HEK293T (cell line): ENCODE measurements around the gene FKRP.
"Not testable (repeated sequence)": the region's sequence is repeated elsewhere in the genome, so short reads cannot be mapped to it uniquely, and the experiment has no call there.

Experiments
- CTCF ChIA-PET: fragments of 350-600 bp; formaldehyde crosslinking; extraction: SDS; loops from one replicate; lab custom pipeline; 2021; ENCODE audit warnings: antibody characterized with exemption, inconsistent platforms; lab: Yijun Ruan, JAX
- POLR2A ChIA-PET: fragments of 350-600 bp; formaldehyde crosslinking; extraction: SDS; loops from one replicate; lab custom pipeline; 2020; ENCODE audit warnings: antibody characterized with exemption, inconsistent platforms; lab: Yijun Ruan, JAX
- DNase-seq: peaks from one replicate; pipeline ENCODE4 v3.0.0; 2012; ENCODE audit warnings: mixed read lengths; ENCODE audit errors: extremely low spot score
- ARNT ChIP-seq: fragments of 450-650 bp; IDR thresholded peaks from 2 replicates; pipeline ENCODE4 v1.6.1; 2017; ENCODE audit warnings: mild to moderate bottlenecking
- BHLHE40 ChIP-seq: fragments of 450-650 bp; IDR thresholded peaks from 2 replicates; pipeline ENCODE4 v1.6.1; 2016; ENCODE audit warnings: mild to moderate bottlenecking, moderate library complexity, borderline replicate concordance
- CTBP1 ChIP-seq: fragments of 450-650 bp; IDR thresholded peaks from 2 replicates; pipeline ENCODE4 v1.6.1; 2016; ENCODE audit warnings: borderline replicate concordance
- ELF4 ChIP-seq: fragments of 450-650 bp; IDR thresholded peaks from 2 replicates; pipeline ENCODE4 v1.6.1; 2017; ENCODE audit warnings: antibody characterized with exemption
- FOXA1 ChIP-seq: fragments of 450-650 bp; IDR thresholded peaks from 2 replicates; pipeline ENCODE4 v1.6.1; 2016; ENCODE audit warnings: mild to moderate bottlenecking
- FOXK2 ChIP-seq: fragments of 450-650 bp; IDR thresholded peaks from 2 replicates; pipeline ENCODE4 v1.6.1; 2016; ENCODE audit warnings: mild to moderate bottlenecking
- FOXM1 ChIP-seq: fragments of 450-650 bp; IDR thresholded peaks from 2 replicates; pipeline ENCODE4 v1.6.1; 2017; ENCODE audit warnings: mild to moderate bottlenecking, borderline replicate concordance
- HDGF ChIP-seq: fragments of 450-650 bp; IDR thresholded peaks from 2 replicates; pipeline ENCODE4 v1.6.1; 2017; ENCODE audit warnings: antibody characterized with exemption, borderline replicate concordance
- L3MBTL2 ChIP-seq: fragments of 450-650 bp; conservative IDR thresholded peaks from 2 replicates; pipeline ENCODE4 v1.6.1; 2016; ENCODE audit warnings: mild to moderate bottlenecking
- LEF1 ChIP-seq: fragments of 450-650 bp; IDR thresholded peaks from 2 replicates; pipeline ENCODE4 v1.6.1; 2017; ENCODE audit warnings: mild to moderate bottlenecking, borderline replicate concordance
- NFRKB ChIP-seq: fragments of 450-650 bp; IDR thresholded peaks from 2 replicates; pipeline ENCODE4 v1.6.1; 2016; ENCODE audit warnings: mild to moderate bottlenecking, moderate library complexity
- SP1 ChIP-seq: fragments of 450-650 bp; IDR thresholded peaks from 2 replicates; pipeline ENCODE4 v1.6.1; 2017
- SUZ12 ChIP-seq: fragments of 450-650 bp; IDR thresholded peaks from 2 replicates; pipeline ENCODE4 v1.6.1; 2016; ENCODE audit warnings: mild to moderate bottlenecking
- TARDBP ChIP-seq: fragments of 450-650 bp; IDR thresholded peaks from 2 replicates; pipeline ENCODE4 v1.6.1; 2016
- ZNF384 ChIP-seq: fragments of 450-650 bp; IDR thresholded peaks from 2 replicates; pipeline ENCODE4 v1.6.1; 2016
- TF ChIP-seq, protein P1 (sequence below): fragments of 450-650 bp; IDR thresholded peaks from 2 replicates; pipeline ENCODE4 v1.6.1; 2016

Gene FKRP

GRCh38 chr19:46759206-46759605, 13.3 kb downstream of the FKRP start:
- DNase-seq: no peak
- TF ChIP-seq ARNT: no peak
- POLR2A ChIA-PET: interaction anchor here (0.7 kb wide), 1 partner anchor 25 kb away, joined by 3 read pairs; no protein-coding TSS in a partner anchor
- CTCF ChIA-PET: interaction anchor here (2.1 kb wide), 1 partner anchor 8 kb away, joined by 8 read pairs; no protein-coding TSS in a partner anchor

GRCh38 chr19:46759817-46760333, 14.0 kb downstream of the FKRP start:
- TF ChIP-seq FOXA1 (no peak), ELF4 (no peak), FOXK2 (no peak), L3MBTL2 (no peak), BHLHE40 (no peak), SP1 (no peak), ARNT (no peak), ZNF384 (no peak), HDGF (no peak)
- TF ChIP-seq, protein P1, sequence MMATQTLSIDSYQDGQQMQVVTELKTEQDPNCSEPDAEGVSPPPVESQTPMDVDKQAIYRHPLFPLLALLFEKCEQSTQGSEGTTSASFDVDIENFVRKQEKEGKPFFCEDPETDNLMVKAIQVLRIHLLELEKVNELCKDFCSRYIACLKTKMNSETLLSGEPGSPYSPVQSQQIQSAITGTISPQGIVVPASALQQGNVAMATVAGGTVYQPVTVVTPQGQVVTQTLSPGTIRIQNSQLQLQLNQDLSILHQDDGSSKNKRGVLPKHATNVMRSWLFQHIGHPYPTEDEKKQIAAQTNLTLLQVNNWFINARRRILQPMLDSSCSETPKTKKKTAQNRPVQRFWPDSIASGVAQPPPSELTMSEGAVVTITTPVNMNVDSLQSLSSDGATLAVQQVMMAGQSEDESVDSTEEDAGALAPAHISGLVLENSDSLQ: no peak
- ChIA-PET CTCF (no interaction called here), POLR2A (interaction anchor here (0.7 kb wide), 1 partner anchor 25 kb away, joined by 3 read pairs; no protein-coding TSS in a partner anchor)
- no peak for DNase-seq

GRCh38 chr19:46760363-46760762, 14.5 kb downstream of the FKRP start:
- no peak for DNase-seq
- CTCF ChIA-PET: no interaction called here
- no peak for TF ChIP-seq SUZ12
- no peak for TF ChIP-seq FOXM1
- no peak for TF ChIP-seq HDGF
- TF ChIP-seq ELF4: no peak
- no peak for TF ChIP-seq NFRKB
- no peak for TF ChIP-seq FOXK2
- TF ChIP-seq FOXA1: no peak
- no peak for TF ChIP-seq ARNT
- no peak for TF ChIP-seq L3MBTL2
- no peak for TF ChIP-seq ZNF384
- TF ChIP-seq TARDBP: no peak
- TF ChIP-seq CTBP1: no peak
- no peak for TF ChIP-seq LEF1
- no peak for TF ChIP-seq SP1
- POLR2A ChIA-PET: no interaction called here

DNA sequence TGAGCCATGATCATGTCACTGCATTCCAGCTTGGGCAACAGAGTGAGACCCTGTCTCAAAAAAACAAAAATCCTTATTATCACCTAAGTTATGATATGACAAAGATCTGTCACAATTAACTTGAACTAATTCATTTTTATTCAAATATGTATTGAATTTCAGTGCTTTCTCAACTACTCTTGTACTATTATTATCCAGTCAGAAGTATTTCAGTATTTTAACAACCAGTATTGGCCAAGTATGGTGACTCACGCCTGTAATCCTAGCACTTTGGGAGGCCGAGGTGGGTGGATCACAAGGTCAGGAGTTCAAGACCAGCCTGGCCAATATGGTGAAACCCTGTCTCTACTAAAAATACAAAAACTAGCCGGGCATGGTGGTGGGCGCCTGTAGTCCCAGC, 15.0 kb downstream of the FKRP start:
- DNase-seq, POLR2A ChIA-PET, CTCF ChIA-PET: not testable (repeated sequence)

GRCh38 chr19:46761418-46761831, 15.6 kb downstream of the FKRP start:
- DNase-seq: no peak
- ChIA-PET CTCF (interaction anchor here (0.6 kb wide), 1 partner anchor 79 kb away, joined by 4 read pairs; no protein-coding TSS in a partner anchor), POLR2A (no interaction called here)
- TF ChIP-seq BHLHE40 (no peak), ZNF384 (no peak), ARNT (no peak), HDGF (no peak), SUZ12 (no peak), LEF1 (no peak), L3MBTL2 (peak; percentile 74), ELF4 (no peak)

DNA sequence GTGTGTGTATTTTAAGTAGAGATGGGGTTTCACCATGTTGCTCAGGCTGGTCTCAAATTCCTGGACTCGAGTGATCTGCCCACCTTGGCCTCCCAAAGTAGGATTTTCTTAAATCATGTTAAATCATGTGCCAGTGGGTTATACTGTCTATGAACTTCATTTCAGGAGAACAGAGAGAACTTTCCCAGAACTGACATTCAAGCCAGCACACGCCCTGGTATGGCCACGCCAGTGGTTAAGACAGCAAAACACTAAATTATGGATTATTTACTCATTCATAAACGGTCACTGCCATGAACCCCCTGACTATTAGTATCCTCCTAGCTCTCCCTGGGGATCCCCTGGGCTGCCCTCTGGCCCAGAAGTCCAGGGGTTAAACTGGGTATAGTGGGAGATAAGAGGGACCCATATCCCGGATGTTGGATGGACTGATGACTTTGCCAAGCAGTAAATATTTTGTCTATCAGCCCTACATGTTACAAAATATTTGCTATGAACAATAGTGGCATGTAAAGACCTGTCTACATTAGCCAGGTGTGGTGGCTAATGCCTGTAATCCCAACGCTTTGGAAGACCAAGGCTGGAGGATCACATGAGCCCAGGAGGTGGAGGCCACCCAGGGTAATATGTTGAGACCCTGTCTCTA, 16.5 kb downstream of the FKRP start:
- POLR2A ChIA-PET: no interaction called here
- TF ChIP-seq BHLHE40: no peak
- TF ChIP-seq FOXM1: no peak
- no peak for TF ChIP-seq NFRKB
- no peak for TF ChIP-seq SP1
- TF ChIP-seq, protein P1: no peak
- TF ChIP-seq ARNT: no peak
- no peak for DNase-seq
- CTCF ChIA-PET: no interaction called here

DNA sequence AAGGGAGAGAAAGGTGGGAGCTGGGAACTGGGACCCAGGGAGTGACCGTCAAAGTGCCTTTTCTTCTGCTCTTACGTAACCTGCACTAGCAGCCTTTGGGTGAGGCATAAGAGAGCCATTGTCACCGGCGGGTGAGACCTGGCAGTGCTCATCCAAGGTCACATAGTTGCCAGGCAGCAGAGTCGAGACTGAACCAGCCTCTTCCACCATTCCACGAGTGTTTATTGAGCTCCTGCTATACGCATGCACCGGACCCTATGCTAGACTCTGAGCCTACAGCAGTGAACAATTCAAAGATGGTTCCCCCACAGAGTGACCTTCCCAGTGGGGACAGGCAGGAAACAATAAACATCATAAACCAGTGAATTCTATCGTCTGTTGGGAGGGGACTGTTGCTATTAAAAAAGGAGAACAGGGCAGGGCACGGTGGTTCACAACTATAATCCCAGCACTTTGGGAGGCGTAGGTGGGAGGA, 19.0 kb downstream of the FKRP start:
- TF ChIP-seq L3MBTL2 (no peak), CTBP1 (no peak), ELF4 (no peak), BHLHE40 (no peak), NFRKB (no peak), TARDBP (no peak), ZNF384 (no peak), FOXK2 (no peak), HDGF (no peak), LEF1 (no peak), SUZ12 (no peak), ARNT (no peak)
- TF ChIP-seq, protein P1: no peak
- no peak for DNase-seq
- CTCF ChIA-PET: interaction anchor here (0.8 to 1.4 kb wide), 3 partner anchors 13 to 76 kb away, joined by 3 to 8 read pairs (median 7); no protein-coding TSS in a partner anchor
- POLR2A ChIA-PET: interaction anchor here (0.9 to 1.7 kb wide), 2 partner anchors 20 to 22 kb away, joined by 3 to 7 read pairs; no protein-coding TSS in a partner anchor
